GM18498 (cell line): ENCODE data around the gene ERC2.
"Not testable (repeated sequence)": the region's sequence is repeated elsewhere in the genome, so short reads cannot be mapped to it uniquely, and the experiment has no call there.

Experiments
- ATAC-seq: cut with Tn5 transposase; IDR thresholded peaks from one replicate; pipeline ENCODE4 v1.9.1; 2021; ENCODE audit warnings: mild to moderate bottlenecking, moderate library complexity; ENCODE audit not compliant: unreplicated experiment

The ERC2 gene

DNA sequence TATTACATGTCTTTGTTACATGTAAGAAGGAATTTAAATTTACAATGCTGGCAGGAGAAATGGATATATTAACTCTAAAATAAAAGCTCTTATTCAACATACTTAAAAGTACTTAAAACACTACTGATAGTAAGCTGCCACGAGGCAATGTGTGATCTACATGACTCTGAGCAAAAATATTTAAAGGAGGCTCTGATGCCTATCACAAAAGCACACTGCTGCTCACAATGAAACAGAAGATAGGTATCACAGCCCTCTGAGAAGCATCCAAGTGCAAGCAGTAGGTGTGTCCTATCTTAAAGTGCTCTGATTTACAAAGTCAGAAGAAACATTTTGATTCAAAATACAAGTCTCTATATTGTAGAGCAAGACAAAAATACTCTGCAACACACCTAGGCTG, 610.0 kb downstream of the ERC2 start:
- no peak for ATAC-seq

GRCh38 chr3:55857633-55858032, 610.6 kb downstream of the ERC2 start:
- ATAC-seq: no peak

- no peak for ATAC-seq
Measured at GRCh38 chr3:55855311-55855710, 613.0 kb downstream of the ERC2 start.

GRCh38 chr3:55854494-55854893, 613.8 kb downstream of the ERC2 start:
- no peak for ATAC-seq

DNA sequence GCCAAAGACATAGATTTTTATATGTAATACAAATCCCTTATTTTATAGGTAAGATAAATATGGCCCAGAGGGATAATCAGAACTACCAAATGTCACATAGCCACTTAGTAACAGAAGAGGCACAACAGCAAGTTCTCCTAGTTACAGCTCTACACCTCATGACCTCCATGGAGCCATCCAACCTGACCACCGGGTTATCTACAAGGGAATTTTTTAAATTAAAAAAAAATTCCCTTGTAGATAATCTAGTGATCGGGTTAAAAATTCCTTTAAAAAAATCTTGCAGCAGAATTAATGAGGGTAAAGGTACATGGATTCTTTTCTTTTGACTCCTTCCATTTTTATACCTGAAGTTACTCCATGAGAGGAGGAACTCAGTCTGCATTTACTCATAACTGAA, 615.9 kb downstream of the ERC2 start:
- ATAC-seq: no peak

DNA sequence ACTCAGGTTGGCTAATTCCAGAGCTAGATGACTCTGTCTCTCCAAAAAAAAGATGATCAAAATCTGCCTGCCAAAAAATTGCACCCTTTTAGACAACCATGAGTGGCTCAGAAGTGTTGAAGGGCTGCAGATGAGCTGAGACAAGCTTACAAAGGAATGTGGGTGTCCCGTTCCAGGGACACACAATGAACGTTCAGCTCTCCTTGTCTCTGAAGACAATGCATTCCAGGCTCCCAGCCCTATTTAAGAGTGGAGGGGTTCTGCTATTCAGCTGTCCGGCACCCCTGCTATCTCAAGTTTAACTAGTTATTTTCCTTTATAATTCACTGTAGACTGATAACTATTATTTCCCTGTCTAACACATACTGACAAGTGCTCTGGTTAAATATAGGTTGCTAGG, 626.1 kb downstream of the ERC2 start:
- no peak for ATAC-seq

- ATAC-seq: not testable (repeated sequence)
Measured at GRCh38 chr3:55831876-55832275, 636.4 kb downstream of the ERC2 start.

- no peak for ATAC-seq
Measured at GRCh38 chr3:55828712-55829111, 639.6 kb downstream of the ERC2 start.

GRCh38 chr3:55827786-55828185, 640.5 kb downstream of the ERC2 start:
- no peak for ATAC-seq

DNA sequence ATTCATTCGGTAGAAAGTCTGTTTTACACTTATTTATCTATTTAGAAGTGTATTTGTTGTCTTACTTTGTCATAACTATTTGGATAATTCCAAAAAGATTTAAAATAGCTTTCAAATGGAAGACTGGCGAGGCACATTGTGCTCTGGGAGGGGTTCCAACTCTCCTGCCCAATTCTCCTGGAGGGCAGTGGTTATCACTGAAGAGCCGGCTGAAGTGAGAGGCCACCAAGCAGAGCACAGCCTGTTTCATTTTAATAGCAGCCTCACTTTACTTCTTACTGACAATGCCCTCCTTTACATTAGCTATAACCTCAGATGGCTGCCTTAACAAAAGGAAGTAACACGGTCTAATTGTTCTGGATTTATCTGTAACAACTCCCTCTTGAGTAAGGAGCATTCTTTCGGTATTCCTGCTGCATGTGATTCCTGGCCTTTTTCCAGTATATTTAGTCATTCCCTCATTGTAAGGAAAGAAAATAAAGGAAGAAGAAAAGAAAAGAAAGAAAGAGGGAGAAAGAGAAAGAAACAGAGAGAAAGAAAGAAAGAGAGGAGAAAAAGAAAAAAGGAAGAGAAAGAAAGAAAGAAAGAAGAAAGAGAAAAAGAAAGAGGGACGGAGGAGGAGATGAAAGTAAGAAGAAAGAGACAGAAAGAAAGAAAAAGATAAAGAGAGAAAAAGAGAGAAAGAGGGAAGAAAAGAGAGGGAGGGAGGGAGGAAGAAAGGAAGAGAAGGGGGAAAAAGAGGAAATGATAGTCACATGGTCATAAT, 641.4 kb downstream of the ERC2 start:
- no peak for ATAC-seq

- ATAC-seq: no peak
Measured at GRCh38 chr3:55826097-55826496, 642.2 kb downstream of the ERC2 start.

DNA sequence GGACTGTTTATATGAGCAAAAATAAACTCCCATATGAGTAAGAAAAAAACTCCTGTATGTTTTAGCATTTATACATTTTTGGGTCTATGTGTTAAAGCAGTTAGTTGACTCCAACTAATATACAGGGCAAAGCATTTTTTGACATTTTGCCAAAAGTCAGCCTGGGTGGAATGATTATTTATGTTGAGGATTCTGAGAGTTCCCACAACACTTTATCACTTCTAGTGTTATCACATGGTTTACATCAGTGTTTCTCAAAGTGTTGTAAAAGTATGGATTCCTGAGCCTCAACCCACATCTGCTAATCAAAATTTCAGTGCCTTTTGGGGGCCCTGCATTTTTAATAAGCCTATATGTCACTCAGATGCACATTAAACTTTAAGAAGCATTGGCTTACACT, 643.9 kb downstream of the ERC2 start:
- ATAC-seq: no peak

- no peak for ATAC-seq
Measured at GRCh38 chr3:55823829-55824228, 644.4 kb downstream of the ERC2 start.

GRCh38 chr3:55823001-55823400, 645.3 kb downstream of the ERC2 start:
- no peak for ATAC-seq

GRCh38 chr3:55819005-55819404, 649.3 kb downstream of the ERC2 start:
- ATAC-seq: no peak

- no peak for ATAC-seq
Measured at GRCh38 chr3:55818485-55818884, 649.8 kb downstream of the ERC2 start.

GRCh38 chr3:55816794-55817576, 651.3 kb downstream of the ERC2 start:
- no peak for ATAC-seq

DNA sequence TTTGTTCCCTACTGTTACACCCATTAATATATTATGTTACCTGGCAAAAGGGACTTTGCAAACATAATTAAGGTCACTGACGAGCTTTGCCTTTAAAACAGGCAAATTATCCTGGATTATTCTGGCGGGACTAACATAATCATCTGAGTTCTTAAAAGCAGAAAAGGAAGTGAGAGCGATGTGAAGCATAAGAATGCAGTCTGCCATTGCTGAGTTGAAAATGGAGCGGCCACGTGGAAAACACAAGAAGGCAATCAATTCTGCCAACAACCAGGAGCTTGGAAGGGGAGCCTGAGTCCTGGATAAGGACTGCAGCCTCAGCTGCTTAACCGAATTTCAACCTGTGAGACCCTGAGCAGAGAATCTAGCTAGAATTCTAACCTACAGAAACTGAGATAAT, 653.0 kb downstream of the ERC2 start:
- ATAC-seq: no peak

- no peak for ATAC-seq
Measured at GRCh38 chr3:55813268-55814097, 654.8 kb downstream of the ERC2 start.

- no peak for ATAC-seq
Measured at GRCh38 chr3:55812394-55813013, 655.8 kb downstream of the ERC2 start.

DNA sequence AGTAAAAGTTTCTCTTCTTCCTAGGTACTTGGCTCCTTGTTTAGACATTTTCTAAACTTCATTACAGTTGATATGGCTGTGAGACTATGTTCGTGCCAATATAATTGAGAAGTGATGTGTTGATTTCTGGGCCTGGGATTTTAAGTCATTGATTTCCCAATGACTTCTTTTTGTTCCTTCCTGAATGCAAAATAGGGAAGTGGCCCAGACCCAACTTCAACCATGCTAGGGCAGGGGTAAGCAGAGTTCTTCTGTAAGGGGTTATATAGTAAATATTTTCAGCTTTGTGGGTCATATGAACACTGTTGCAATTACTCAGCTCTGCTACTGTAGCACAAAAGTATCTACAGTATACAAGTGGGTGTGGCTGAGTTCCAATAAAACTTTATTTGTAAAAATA, 661.1 kb downstream of the ERC2 start:
- ATAC-seq: no peak
